K562 (cell line): ENCODE measurements around the gene ITPR1. TPM values are rescaled to one million over a fixed set of nuclear protein-coding genes. Genes with fewer than 3 reads are reported as not detected.

ENCODE experiments used
- ATAC-seq: fragments of 200-7000 bp; cut with Tn5 transposase; 3 replicates; pipeline ENCODE4 v1.9.1; 2020; ENCODE audit warnings: moderate library complexity
- BruUV-seq: library from RNA; stranded (reverse); fragments of 400-500 nt; replicated peaks from 2 replicates; lab custom pipeline; 2021; lab: Mats Ljungman, UMichigan
- CTCF ChIA-PET: fragments of 300-600 bp; formaldehyde crosslinking; extraction: SDS; loops from one replicate; lab custom pipeline; 2021; ENCODE audit warnings: low intra/inter-chr PET ratio; lab: Yijun Ruan, JAX
- POLR2A ChIA-PET: fragments of 300-600, 350-650 bp; sonication (Branson Sonifier 250); formaldehyde crosslinking; extraction: SDS; loops from one replicate; lab custom pipeline; 2021; ENCODE audit warnings: antibody characterized with exemption, inconsistent platforms; lab: Yijun Ruan, JAX
- DNase-seq, 4 experiments: peaks; one replicate each; pipeline versions ENCODE4 v3.0.0 to v3.0.0-alpha.2; 2011 to 2018; ENCODE audit warnings: low spot score in 3 of 4, mixed read lengths in 3 of 4; ENCODE audit errors: extremely low read depth in 1 of 4
- FAIRE-seq: peaks from 2 replicates; lab custom pipeline; 2011; peaks lifted over from hg19 to GRCh38; lab: Jason Lieb, UNC
- H2AFZ ChIP-seq: 2 replicates; pipeline ENCODE4 v1.6.0; 2011; ENCODE audit warnings: low read depth, low read length, control low read depth, inconsistent platforms
- H3K27ac ChIP-seq: fragments of 200-600 bp; 3 replicates; pipeline ENCODE4 v1.8.0; 2011; ENCODE audit warnings: low read depth, mild to moderate bottlenecking, control low read depth, inconsistent platforms, low read length, moderate library complexity, mixed read lengths; ENCODE audit errors: extremely low read depth
- H3K27me3 ChIP-seq, 2 experiments: fragments of 300-600 bp in 1 of 2; 2 replicates in 1 of 2; 3 replicates in 1 of 2; pipeline versions ENCODE4 v1.6.0 to v1.8.0; 2011; ENCODE audit warnings: inconsistent platforms in 2 of 2, low read length in 2 of 2, mild to moderate bottlenecking in 1 of 2, mixed read lengths in 1 of 2, moderate library complexity in 1 of 2; ENCODE audit not compliant: control insufficient read depth in 2 of 2, insufficient read depth in 2 of 2
- H3K36me3 ChIP-seq: fragments of 300-600 bp; 3 replicates; pipeline ENCODE4 v1.8.0; 2011; ENCODE audit warnings: mild to moderate bottlenecking, low read length, inconsistent platforms; ENCODE audit not compliant: control insufficient read depth, insufficient read depth
- H3K4me1 ChIP-seq, 2 experiments: fragments of 200-600 bp in 1 of 2; replicated peaks in 1 of 2; 2 replicates in 1 of 2; 3 replicates in 1 of 2; pipeline versions ENCODE4 v1.5.1 to v1.8.0; 2011; ENCODE audit warnings: inconsistent platforms in 2 of 2, low read length in 2 of 2, mild to moderate bottlenecking in 1 of 2, mixed read lengths in 1 of 2, moderate library complexity in 1 of 2; ENCODE audit not compliant: control insufficient read depth in 2 of 2, insufficient read depth in 2 of 2
- H3K4me2 ChIP-seq: 2 replicates; pipeline ENCODE4 v1.6.1; 2011; ENCODE audit warnings: low read length, control low read depth, inconsistent platforms, mixed read lengths; ENCODE audit not compliant: insufficient read depth
- H3K4me3 ChIP-seq: fragments of 200-600 bp; sonication (generic), shearing (Covaris generic); 2 replicates; pipeline ENCODE4 v1.5.1; 2016; ENCODE audit warnings: control low read depth, inconsistent platforms
- H3K79me2 ChIP-seq: fragments of 200-600 bp; 3 replicates; pipeline ENCODE4 v1.8.0; 2011; ENCODE audit warnings: low read length, inconsistent platforms; ENCODE audit not compliant: control insufficient read depth, insufficient read depth
- H3K9ac ChIP-seq, 2 experiments: 2 replicates each; pipeline versions ENCODE4 v1.6.0 to v1.6.1; 2011; ENCODE audit warnings: low read depth in 2 of 2, low read length in 2 of 2, control low read depth in 1 of 2, inconsistent platforms in 1 of 2, mild to moderate bottlenecking in 1 of 2, mixed read lengths in 1 of 2; ENCODE audit not compliant: insufficient read depth in 1 of 2
- H3K9me1 ChIP-seq: one replicate; pipeline ENCODE4 v1.6.0; 2011; ENCODE audit warnings: inconsistent platforms, mild to moderate bottlenecking, low read length, moderate library complexity; ENCODE audit not compliant: control insufficient read depth, insufficient read depth
- H3K9me3 ChIP-seq: replicated peaks from 2 replicates; pipeline ENCODE4 v1.5.1; 2011; ENCODE audit warnings: low read depth, low read length, inconsistent platforms; ENCODE audit not compliant: control insufficient read depth, insufficient read depth
- H4K20me1 ChIP-seq: replicated peaks from 2 replicates; pipeline ENCODE4 v1.6.1; 2011; ENCODE audit warnings: low read length, inconsistent platforms, mixed read lengths; ENCODE audit not compliant: control insufficient read depth, insufficient read depth
- ASH1L ChIP-seq: fragments of 450-650 bp; IDR thresholded peaks from 2 replicates; pipeline ENCODE4 v1.6.1; 2018; ENCODE audit warnings: borderline replicate concordance, mild to moderate bottlenecking, low read depth; ENCODE audit not compliant: partially characterized antibody
- BCL6 ChIP-seq: fragments of 250-450 bp; sonication (Bioruptor Pico); IDR thresholded peaks from 2 replicates; pipeline ENCODE4 v1.4.0; 2020
- CGGBP1 ChIP-seq: fragments of 250-450 bp; sonication (Bioruptor Pico); IDR thresholded peaks from 2 replicates; pipeline ENCODE4 v1.9.0; 2021; ENCODE audit warnings: mild to moderate bottlenecking
- CHD1 ChIP-seq: fragments of 200-600 bp; sonication (generic); IDR thresholded peaks from one replicate; pipeline ENCODE4 v1.6.1; 2012; ENCODE audit warnings: mild to moderate bottlenecking, moderate library complexity, low read length, inconsistent platforms
- CREM ChIP-seq: IDR thresholded peaks from 2 replicates; pipeline ENCODE4 v1.6.1; 2014; ENCODE audit warnings: antibody characterized with exemption, low read depth
- KLF10 ChIP-seq: fragments of 250-450 bp; sonication (Bioruptor Pico); IDR thresholded peaks from 2 replicates; pipeline ENCODE4 v1.6.1; 2021; ENCODE audit warnings: matching md5 sums
- MEF2A ChIP-seq: IDR thresholded peaks from 2 replicates; pipeline ENCODE4 v1.6.1; 2011; ENCODE audit warnings: low read depth, mild to moderate bottlenecking, low read length, moderate library complexity; ENCODE audit not compliant: control insufficient read depth
- MEIS2 ChIP-seq: fragments of 450-650 bp; IDR thresholded peaks from 2 replicates; pipeline ENCODE4 v1.6.1; 2014; ENCODE audit warnings: mild to moderate bottlenecking; ENCODE audit not compliant: partially characterized antibody
- NR0B1 ChIP-seq: fragments of 450-650 bp; IDR thresholded peaks from one replicate; pipeline ENCODE4 v1.6.1; 2018; ENCODE audit warnings: mild to moderate bottlenecking, moderate library complexity; ENCODE audit not compliant: partially characterized antibody
- SETDB1 ChIP-seq: IDR thresholded peaks from one replicate; pipeline ENCODE4 v1.6.1; 2012; ENCODE audit warnings: low read length, control low read depth, inconsistent platforms
- SIRT6 ChIP-seq: IDR thresholded peaks from one replicate; pipeline ENCODE4 v1.6.1; 2012; ENCODE audit warnings: low read depth, mild to moderate bottlenecking, control low read depth, inconsistent platforms, low read length, moderate library complexity
- SP1 ChIP-seq: sonication (generic); formaldehyde crosslinking; IDR thresholded peaks from 2 replicates; pipeline ENCODE4 v1.8.1; 2022; ENCODE audit warnings: mild to moderate bottlenecking, missing genetic modification reagents
- TAF15 ChIP-seq: fragments of 200-400 bp; formaldehyde crosslinking; IDR thresholded peaks from 2 replicates; pipeline ENCODE4 v1.6.1; 2017; ENCODE audit warnings: mild to moderate bottlenecking, low read depth, low read length, moderate library complexity
- TEAD2 ChIP-seq: fragments of 450-650 bp; IDR thresholded peaks from 2 replicates; pipeline ENCODE4 v1.6.1; 2016; ENCODE audit warnings: missing genetic modification characterization, control low read depth, missing compliant biosample characterization
- TSC22D4 ChIP-seq: fragments of 450-650 bp; IDR thresholded peaks from 2 replicates; pipeline ENCODE4 v1.6.1; 2016; ENCODE audit warnings: missing genetic modification characterization, missing biosample characterization, control low read depth
- ZBTB34 ChIP-seq: fragments of 250-450 bp; sonication (Bioruptor Pico); IDR thresholded peaks from 2 replicates; pipeline ENCODE4 v1.8.0; 2021; ENCODE audit warnings: mild to moderate bottlenecking, moderate library complexity
- ZNF551 ChIP-seq: fragments of 250-450 bp; sonication (Bioruptor Pico); IDR thresholded peaks from 2 replicates; pipeline ENCODE4 v1.5.0; 2021; ENCODE audit warnings: mild to moderate bottlenecking, moderate library complexity
- ZNF764 ChIP-seq: fragments of 250-450 bp; sonication (Bioruptor Pico); IDR thresholded peaks from 2 replicates; pipeline ENCODE4 v1.4.0; 2020; ENCODE audit warnings: low read depth, mild to moderate bottlenecking, moderate library complexity
- ZNF766 ChIP-seq: fragments of 200-800 bp; sonication (Bioruptor generic); conservative IDR thresholded peaks from 2 replicates; pipeline ENCODE4 v1.6.1; 2016; ENCODE audit warnings: missing genetic modification characterization, missing compliant biosample characterization
- WGBS: fragments of 100-300 bp; shearing (Covaris generic); methylation state at CpG from one replicate; pipeline ENCODE4 v1.1.6; 2016; ENCODE audit warnings: low coverage, mixed read lengths; ENCODE audit not compliant: insufficient coverage; ENCODE audit errors: missing lambda C conversion rate; 5-methylcytosine and 5-hydroxymethylcytosine counted together
- in situ Hi-C: fragments of 300-500 bp; cut with MboI; formaldehyde crosslinking; loops from 4 replicates; pipeline ENCODE4 v1.15.0; 2018; ENCODE audit warnings: inconsistent platforms, mixed read lengths
- intact Hi-C: fragments of 100-400 bp; cut with micrococcal nuclease; formaldehyde crosslinking; loops from 2 replicates; pipeline ENCODE4 v1.14.2; 2022
- polyA plus RNA-seq, 8 experiments: library from polyadenylated mRNA; depleted of rRNA in 4 of 8; stranded (reverse) in 5 of 8; unstranded in 3 of 8; fragments of >200 nt; fragmentation: Nextera tagmentation in 2 of 8; fragmentation: Illumina TruSeq in 1 of 8; extraction: Ambion mirVana in 2 of 8; extraction: Trizol in 1 of 8; gene quantifications; 2 replicates each; pipeline versions ENCODE4 v1.2.1 to v1.2.3, GENCODE V29; 2011 to 2014; ENCODE audit warnings: inconsistent platforms in 1 of 8, missing spikeins in 1 of 8
- total RNA-seq, 7 experiments: library from RNA; depleted of rRNA in 6 of 7; stranded (reverse); fragments of >200 nt in 6 of 7; fragmentation: Illumina TruSeq in 2 of 7; extraction: Trizol in 2 of 7; gene quantifications; 2 replicates each; pipeline versions ENCODE4 v1.2.1 to v1.2.3, GENCODE V29; 2011 to 2021; ENCODE audit warnings: low replicate concordance in 1 of 7

ITPR1 gene
- total and polyA plus RNA-seq, 9 of the 15 experiments (the other 6 are each of a cell fraction or from before 2014, with no cell fraction given), result 22.4 to 40.0 (median 27.4) TPM

GRCh38 chr3:4744405-4745234 is 251.5 kb downstream of the ITPR1 start:
- no TSS peak for BruUV-seq
- intact Hi-C loops (loop anchor here (5.0 kb wide), 1 partner anchor 158 kb away; no protein-coding TSS in a partner anchor), in situ Hi-C loops (no loop called here)
- no peaks in the 10 kb centered on the region for H3K27me3 ChIP-seq
- H3K4me1 ChIP-seq, result peaks cover 30 to 64% of the 10 kb centered on the region in 2 experiments
- H3K36me3 ChIP-seq, result no peaks in the 10 kb centered on the region; the same call in 1 of the 3 replicates
- ChIA-PET CTCF (interaction anchor here (0.6 kb wide), 1 partner anchor 33 kb away, joined by 3 read pairs; no protein-coding TSS in a partner anchor), POLR2A (interaction anchor here (1.5 kb wide), 1 partner anchor 70 kb away, joined by 4 read pairs; no protein-coding TSS in a partner anchor)
- H3K27ac ChIP-seq, result no peak overlapping the region
- peak overlapping the region; percentile 25; the same call in 1 of the 2 replicates for H2AFZ ChIP-seq
- no peak overlapping the region for H3K4me3 ChIP-seq
- H3K4me2 ChIP-seq, result no peak overlapping the region
- H3K79me2 ChIP-seq, result no peaks in the 10 kb centered on the region
- DNase-seq (no peak), ATAC-seq (no peak), FAIRE-seq (no peak)
- no peaks in the 10 kb centered on the region for H3K9me1 ChIP-seq
- H3K9me3 ChIP-seq, result no peaks in the 10 kb centered on the region
- H4K20me1 ChIP-seq, result no peaks in the 10 kb centered on the region
- peak overlapping the region in 1 of 2 experiments; percentile 18; a peak in 1 of 4 replicates for H3K9ac ChIP-seq
- 17% methylated on average over 2 of the region's 3 CpGs for WGBS
- TF ChIP-seq CGGBP1 (CRISPR knock-in tag) (no peak), CHD1 (no peak), ZBTB34 (CRISPR knock-in tag) (no peak), SETDB1 (no peak), ZNF764 (CRISPR knock-in tag) (no peak), TEAD2 (tag) (no peak), MEF2A (no peak), SIRT6 (no peak), NR0B1 (no peak), SP1 (CRISPR knock-in tag) (no peak), TAF15 (no peak), KLF10 (CRISPR knock-in tag) (no peak), CREM (no peak), MEIS2 (no peak), ZNF766 (CRISPR knock-in tag) (no peak), BCL6 (CRISPR knock-in tag) (no peak), ASH1L (peak; percentile 35), TSC22D4 (tag) (0 out of 2 replicates have a peak, but pooled peaks have one; percentile 29), ZNF551 (CRISPR knock-in tag) (no peak)
